Right lobe of liver (tissue), 6 donors: Measurements from ENCODE around the gene SDHAF2. TPM values are rescaled to one million over a fixed set of nuclear protein-coding genes. Genes with fewer than 3 reads are reported as not detected.

Source experiments
- ATAC-seq, 4 donors: fragments of 200-7000 bp; cut with Tn5 transposase; one replicate each; pipeline ENCODE4 v1.9.1; 2020; ENCODE audit warnings: mild to moderate bottlenecking in 4 of 4, moderate library complexity in 4 of 4
- DNase-seq, 3 donors: peaks; one replicate each; pipeline ENCODE4 v3.0.0-alpha.2; 2020
- H3K27ac ChIP-seq, 3 donors: fragments of 200-600 bp; one replicate each; pipeline ENCODE4 v1.8.0; 2022
- H3K27me3 ChIP-seq, 2 donors: fragments of 200-600 bp; one replicate each; pipeline ENCODE4 v1.8.0; 2022
- H3K36me3 ChIP-seq, 4 donors: fragments of 200-600 bp; sonication (generic) in 1 of 4; one replicate each; pipeline versions ENCODE4 v1.5.1 to v1.8.0; 2017 to 2022; ENCODE audit warnings: control low read depth in 1 of 4
- H3K4me1 ChIP-seq, 4 donors: fragments of 200-600 bp; sonication (generic) in 1 of 4; one replicate each; pipeline versions ENCODE4 v1.5.1 to v1.8.0; 2017 to 2022; ENCODE audit warnings: control low read depth in 1 of 4
- H3K4me3 ChIP-seq, 3 donors: fragments of 200-600 bp; one replicate each; pipeline ENCODE4 v1.8.0; 2022
- H3K9me3 ChIP-seq, 4 donors: fragments of 200-600 bp; sonication (generic) in 1 of 4; one replicate each; pipeline versions ENCODE4 v1.5.1 to v1.8.0; 2017 to 2022; ENCODE audit warnings: control low read depth in 1 of 4
- POLR2A ChIP-seq: fragments of 450-650 bp; IDR thresholded peaks from one replicate; pipeline ENCODE4 v1.6.1; 2017; ENCODE audit warnings: antibody characterized with exemption, mild to moderate bottlenecking
- WGBS: methylation state at CpG from one replicate; pipeline ENCODE4 v1.1.6; 2018; ENCODE audit warnings: low coverage, low lambda C conversion rate; ENCODE audit not compliant: insufficient coverage; ENCODE audit errors: missing lambda C conversion rate; 5-methylcytosine and 5-hydroxymethylcytosine counted together
- intact Hi-C, 2 donors: fragments of 100-400 bp; cut with DNase I; formaldehyde crosslinking; loops; one replicate each; pipeline versions ENCODE4 v1.11.2 to v1.14.1; 2022
- total RNA-seq, 6 experiments: library from RNA; depleted of rRNA in 2 of 6; stranded (reverse); fragments of >200 nt in 2 of 6; fragmentation: NEBNext Ultra II Directional in 3 of 6; extraction: Animal tissue kit (Norgen Biotek cat#: 25700) in 3 of 6; gene quantifications; one replicate each; pipeline versions ENCODE4 v1.1.0 to v1.2.4, GENCODE V29; 2016 to 2023
- TF ChIP-seq, protein P1 (sequence below), 4 donors: fragments of 200-600 bp in 3 of 4; fragments of 450-650 bp in 1 of 4; IDR thresholded peaks; one replicate each; pipeline versions ENCODE4 v1.5.1 to v1.8.0; 2016 to 2022; ENCODE audit warnings: antibody characterized with exemption in 4 of 4, mild to moderate bottlenecking in 2 of 4
- donor health status: DM: no; HTN: yes; CAD: no.
- donor health status: DM: no; HTN: no; CAD: no.
- donor health status: DM: no; HTN: no; CAD: no.
- donor health status: DM: no; HTN: yes; CAD: no.
- donor health status: DM: no; HTN: yes; CAD: no.

Gene SDHAF2
- total RNA-seq, 6 experiments from 2014 or later, result 17.7 to 62.5 (median 23.3) TPM

DNA sequence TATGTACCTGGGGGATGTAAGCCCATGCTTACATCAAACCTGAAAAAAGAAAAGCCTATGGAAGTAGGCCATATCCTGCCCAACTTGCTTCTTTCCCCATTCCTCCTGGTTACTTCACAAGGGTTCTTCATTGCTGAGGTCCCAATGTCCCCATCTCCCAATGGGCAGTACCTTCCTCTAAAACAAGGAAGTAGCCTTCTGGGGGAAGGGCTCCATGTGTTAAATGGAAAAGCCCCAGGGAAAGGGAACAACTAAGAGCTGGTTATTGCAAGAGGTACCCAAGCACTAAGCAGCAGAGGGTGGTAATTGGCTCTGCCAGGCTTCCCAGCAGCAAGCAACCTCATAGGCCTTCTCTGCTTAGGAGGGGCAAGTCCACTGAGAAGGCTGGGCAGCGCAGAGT, 26.3 kb upstream of the SDHAF2 start:
- intact Hi-C loops, result no loop called here
- H3K9me3 ChIP-seq, result no peaks in the 10 kb centered on the region
- no peaks in the 10 kb centered on the region for H3K4me1 ChIP-seq
- TF ChIP-seq, protein P1, sequence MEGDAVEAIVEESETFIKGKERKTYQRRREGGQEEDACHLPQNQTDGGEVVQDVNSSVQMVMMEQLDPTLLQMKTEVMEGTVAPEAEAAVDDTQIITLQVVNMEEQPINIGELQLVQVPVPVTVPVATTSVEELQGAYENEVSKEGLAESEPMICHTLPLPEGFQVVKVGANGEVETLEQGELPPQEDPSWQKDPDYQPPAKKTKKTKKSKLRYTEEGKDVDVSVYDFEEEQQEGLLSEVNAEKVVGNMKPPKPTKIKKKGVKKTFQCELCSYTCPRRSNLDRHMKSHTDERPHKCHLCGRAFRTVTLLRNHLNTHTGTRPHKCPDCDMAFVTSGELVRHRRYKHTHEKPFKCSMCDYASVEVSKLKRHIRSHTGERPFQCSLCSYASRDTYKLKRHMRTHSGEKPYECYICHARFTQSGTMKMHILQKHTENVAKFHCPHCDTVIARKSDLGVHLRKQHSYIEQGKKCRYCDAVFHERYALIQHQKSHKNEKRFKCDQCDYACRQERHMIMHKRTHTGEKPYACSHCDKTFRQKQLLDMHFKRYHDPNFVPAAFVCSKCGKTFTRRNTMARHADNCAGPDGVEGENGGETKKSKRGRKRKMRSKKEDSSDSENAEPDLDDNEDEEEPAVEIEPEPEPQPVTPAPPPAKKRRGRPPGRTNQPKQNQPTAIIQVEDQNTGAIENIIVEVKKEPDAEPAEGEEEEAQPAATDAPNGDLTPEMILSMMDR (IDR thresholded peaks at IDR 0.05), result no peak
- no peak for TF ChIP-seq POLR2A
- no peaks in the 10 kb centered on the region for H3K27me3 ChIP-seq
- H3K36me3 ChIP-seq, result peaks cover 0 to 61% (median 23%) of the 10 kb centered on the region in 4 donors
- DNase-seq (no peak), ATAC-seq (no peak)
- WGBS, result no CpG with 5 or more reads among the region's 1 CpG
- H3K27ac ChIP-seq, result no peak overlapping the region
- no peak overlapping the region for H3K4me3 ChIP-seq

DNA sequence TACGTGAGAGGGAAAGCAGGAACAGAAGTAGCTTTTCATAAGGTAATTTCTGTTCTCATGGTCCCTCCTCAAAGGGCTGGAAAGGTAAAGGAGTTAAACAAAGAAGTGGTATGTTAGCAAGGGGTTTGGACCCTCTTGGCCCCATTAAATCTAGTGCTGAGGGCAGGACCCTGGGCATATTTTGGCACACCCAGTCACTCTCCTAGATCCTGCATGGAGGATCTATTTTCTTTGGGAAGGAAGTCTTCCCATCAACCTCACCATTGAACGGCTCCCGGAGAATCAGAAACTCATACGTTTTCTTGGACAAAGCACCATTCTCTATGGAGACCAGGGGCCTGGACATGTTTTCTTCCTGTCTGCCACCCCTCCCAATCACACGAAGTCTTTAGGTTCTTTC, 25.8 kb upstream of the SDHAF2 start:
- no peaks in the 10 kb centered on the region for H3K4me1 ChIP-seq
- DNase-seq (no peak), ATAC-seq (no peak)
- H3K4me3 ChIP-seq, result no peak overlapping the region
- 83% methylated on average over 3 of the region's 5 CpGs for WGBS
- peaks cover 0 to 64% (median 23%) of the 10 kb centered on the region in 4 donors for H3K36me3 ChIP-seq
- intact Hi-C loops, result no loop called here
- no peaks in the 10 kb centered on the region for H3K27me3 ChIP-seq
- no peak for TF ChIP-seq POLR2A
- TF ChIP-seq, protein P1 (IDR thresholded peaks at IDR 0.05), result no peak
- no peak overlapping the region for H3K27ac ChIP-seq
- no peaks in the 10 kb centered on the region for H3K9me3 ChIP-seq

DNA sequence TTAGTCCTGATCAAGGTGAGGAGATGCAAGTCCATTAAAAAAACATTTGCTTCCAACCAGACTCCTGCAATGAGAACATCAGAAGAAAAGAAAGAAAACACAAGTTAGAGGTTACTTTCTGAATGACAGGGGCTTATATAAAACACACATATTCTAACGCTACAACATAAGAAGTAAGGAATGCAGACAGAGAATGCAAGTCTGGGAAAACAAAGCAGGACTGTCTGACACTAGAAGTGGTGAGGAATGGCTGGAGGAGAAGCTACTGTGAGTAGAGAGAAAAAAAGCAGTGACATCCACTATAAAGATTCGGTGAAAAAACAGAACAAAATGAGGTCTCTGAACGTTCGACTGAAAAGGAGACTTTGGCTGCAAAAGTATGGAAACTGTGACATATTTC, 25.3 kb upstream of the SDHAF2 start:
- ATAC-seq, result no peak
- Histone ChIP-seq H3K27ac (no peak overlapping the region), H3K27me3 (no peaks in the 10 kb centered on the region), H3K36me3 (peaks cover 0 to 69% (median 23%) of the 10 kb centered on the region in 4 donors), H3K4me1 (no peaks in the 10 kb centered on the region), H3K9me3 (no peaks in the 10 kb centered on the region), H3K4me3 (no peak overlapping the region)
- intact Hi-C loops, result no loop called here
- no peak for DNase-seq
- WGBS, result 89% methylated on average over 4 of the region's 4 CpGs
- TF ChIP-seq, protein P1 (IDR thresholded peaks at IDR 0.05), result no peak
- no peak for TF ChIP-seq POLR2A

DNA sequence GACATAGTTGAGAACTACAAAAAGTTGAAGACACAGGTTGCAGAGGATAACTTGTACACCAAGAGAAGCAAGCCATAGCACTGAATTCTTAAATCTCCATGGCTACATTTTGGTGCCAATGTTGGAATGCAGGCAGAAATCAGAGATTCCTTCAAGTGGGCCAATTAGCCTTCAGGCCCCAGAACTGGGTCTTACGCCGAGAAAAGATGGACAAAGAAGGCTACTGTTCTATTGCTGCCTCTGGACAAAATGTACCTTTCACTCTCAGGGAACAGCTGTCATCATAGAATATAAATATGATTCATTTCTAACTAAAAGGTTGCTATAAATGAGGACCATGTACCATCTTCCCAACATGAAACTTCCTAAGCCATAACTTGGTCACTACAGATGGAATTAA, 23.9 kb upstream of the SDHAF2 start:
- H3K36me3 ChIP-seq, result peaks cover 3 to 84% (median 33%) of the 10 kb centered on the region in 4 donors
- 94% methylated on average over 2 of the region's 2 CpGs for WGBS
- no peak for ATAC-seq

More for the DNA sequence above, 23.9 kb upstream of the SDHAF2 start:
- no peak for DNase-seq
- Histone ChIP-seq H3K4me3 (no peak overlapping the region), H3K27ac (no peak overlapping the region), H3K27me3 (no peaks in the 10 kb centered on the region), H3K9me3 (no peaks in the 10 kb centered on the region), H3K4me1 (no peaks in the 10 kb centered on the region)
- TF ChIP-seq, protein P1 (IDR thresholded peaks at IDR 0.05), result no peak
- no peak for TF ChIP-seq POLR2A
- intact Hi-C loops, result no loop called here
